Fibroblast of skin of right biceps (primary cell): ENCODE data around the gene PSMD8.
"Not testable (repeated sequence)": the region's sequence is repeated elsewhere in the genome, so short reads cannot be mapped to it uniquely, and the experiment has no call there.

Experiments
- DNase-seq: peaks from one replicate; pipeline ENCODE4 v3.0.0-alpha.2; 2013

Gene PSMD8

DNA sequence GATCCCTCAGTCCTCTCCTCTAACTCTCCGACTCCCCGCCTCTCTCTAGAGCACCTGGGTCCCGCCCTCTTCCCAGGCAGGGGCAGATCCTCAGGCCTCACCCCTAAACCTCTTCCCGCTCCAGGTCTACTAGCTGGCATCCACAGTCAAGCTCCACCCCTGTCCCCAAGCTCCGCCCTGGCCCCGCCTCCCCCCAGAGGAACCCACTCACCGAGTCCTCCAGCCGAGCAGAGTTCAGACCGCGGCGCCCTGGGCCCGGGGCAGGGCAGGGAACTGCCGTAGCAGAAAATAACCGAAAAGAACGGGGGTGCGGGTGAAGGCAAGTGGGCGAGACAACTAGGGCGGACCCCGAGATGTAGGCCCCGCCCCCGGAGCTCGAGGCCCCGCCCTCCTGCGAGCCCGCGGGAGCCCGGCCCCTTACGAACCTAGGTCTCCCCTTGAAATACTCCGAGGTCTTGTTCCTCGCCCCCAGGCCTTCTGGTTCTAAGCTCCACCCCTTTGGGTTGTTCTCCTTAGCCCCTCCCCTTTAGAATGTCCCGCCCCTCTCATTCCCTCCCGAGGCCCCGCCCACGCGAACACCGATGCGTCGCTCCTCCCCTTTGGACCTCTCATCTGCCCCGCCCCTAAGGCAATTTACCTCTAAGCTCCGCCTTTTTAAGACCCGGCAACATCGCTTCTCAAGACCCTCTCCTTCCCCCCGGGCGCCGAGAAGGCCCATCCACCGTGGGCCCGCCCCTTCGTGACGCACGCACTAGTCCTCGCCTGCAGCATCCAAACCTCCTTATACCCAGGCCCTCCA lies 13.4 kb downstream of the PSMD8 start, which contains the start of gene GGN:
Gene GGN (minus strand): TSS at position 485 of the 799 bp plus-strand sequence. CDS start 773 bp downstream, outside the sequence.
- DNase-seq = peak; percentile 94

DNA sequence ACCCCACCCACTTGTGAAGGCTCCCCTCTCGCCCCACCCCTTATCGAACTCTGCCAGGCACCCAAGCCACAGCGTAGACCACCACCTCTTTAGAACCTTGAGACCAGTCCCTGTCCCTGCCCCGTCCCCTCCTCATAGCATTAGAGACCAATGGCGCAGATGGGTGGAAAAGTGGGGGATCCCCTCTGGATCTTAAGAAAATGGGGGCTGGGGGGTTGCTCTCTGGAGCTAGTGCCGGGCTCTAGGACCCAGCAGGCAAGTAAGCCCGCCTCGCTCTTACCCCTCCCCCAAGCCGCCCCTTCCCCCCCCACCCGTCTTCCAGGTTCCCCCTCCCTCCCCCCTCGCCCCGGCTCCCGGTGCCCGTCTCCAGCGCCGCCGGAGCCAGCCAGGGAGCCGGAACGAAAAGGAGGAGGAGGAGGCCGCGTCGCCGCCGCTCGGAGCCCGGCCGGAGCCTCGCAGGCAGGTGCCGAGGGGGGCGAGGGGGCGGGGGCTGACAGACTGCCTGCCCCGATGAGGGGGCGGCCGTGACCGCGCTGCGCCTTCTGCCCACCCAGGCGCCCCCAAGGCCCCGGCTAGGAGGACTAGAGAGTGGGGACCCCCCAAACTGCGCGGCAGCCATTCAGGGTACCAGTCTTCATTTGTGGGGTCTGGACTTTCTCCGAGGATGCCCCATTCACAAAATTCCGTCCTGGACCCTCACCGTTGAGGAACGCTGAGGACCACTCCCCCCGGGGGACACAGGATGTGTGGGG lies 14.2 kb downstream of the PSMD8 start, which contains the start of gene SPRED3:
Gene SPRED3 (plus strand): TSS at position 349 of the 752 bp plus-strand sequence. CDS start 1,606 bp downstream, outside the sequence.
- DNase-seq = peak; percentile 66

DNA sequence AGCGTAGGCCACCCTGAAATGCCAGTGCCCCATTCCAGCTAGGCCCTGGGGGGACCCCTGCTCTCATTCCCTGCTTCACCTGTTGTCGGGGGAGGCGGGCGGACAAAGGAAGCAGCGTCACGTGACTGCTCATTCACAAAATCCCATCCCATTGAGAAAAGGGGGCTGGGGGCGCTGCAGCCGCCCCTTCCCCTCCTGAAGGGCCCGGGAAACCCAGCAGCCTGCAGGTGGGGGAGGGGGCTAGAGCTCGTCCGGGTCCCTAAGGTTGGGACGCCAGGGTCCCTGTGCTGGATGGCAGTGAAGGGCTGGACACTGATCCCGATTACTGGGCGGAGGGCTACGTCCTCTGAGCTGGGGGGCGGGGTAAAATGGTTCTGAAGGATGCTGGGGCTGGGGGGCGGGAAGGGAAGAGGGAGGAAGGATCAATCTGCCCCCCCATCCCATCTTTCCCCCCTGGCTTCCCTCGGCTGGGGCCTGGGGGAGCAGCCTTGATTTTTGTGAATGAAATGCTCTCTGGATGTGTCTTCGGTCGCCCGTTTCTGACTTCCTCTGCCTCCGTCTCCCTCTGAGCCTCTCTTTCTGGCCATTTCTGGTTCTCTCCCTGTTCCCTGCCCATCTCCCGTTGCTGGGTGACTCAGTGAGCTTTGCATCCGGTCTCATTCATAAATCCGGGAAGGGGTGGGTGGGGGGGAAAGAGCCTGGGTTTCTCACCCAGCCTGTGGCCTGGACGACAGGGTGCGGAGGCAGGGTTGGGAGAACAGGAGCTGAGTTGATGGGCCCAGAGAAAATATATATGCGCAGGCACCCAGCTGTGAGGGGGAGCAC lies 14.9 kb downstream of the PSMD8 start:
- DNase-seq = peak; percentile 88

DNA sequence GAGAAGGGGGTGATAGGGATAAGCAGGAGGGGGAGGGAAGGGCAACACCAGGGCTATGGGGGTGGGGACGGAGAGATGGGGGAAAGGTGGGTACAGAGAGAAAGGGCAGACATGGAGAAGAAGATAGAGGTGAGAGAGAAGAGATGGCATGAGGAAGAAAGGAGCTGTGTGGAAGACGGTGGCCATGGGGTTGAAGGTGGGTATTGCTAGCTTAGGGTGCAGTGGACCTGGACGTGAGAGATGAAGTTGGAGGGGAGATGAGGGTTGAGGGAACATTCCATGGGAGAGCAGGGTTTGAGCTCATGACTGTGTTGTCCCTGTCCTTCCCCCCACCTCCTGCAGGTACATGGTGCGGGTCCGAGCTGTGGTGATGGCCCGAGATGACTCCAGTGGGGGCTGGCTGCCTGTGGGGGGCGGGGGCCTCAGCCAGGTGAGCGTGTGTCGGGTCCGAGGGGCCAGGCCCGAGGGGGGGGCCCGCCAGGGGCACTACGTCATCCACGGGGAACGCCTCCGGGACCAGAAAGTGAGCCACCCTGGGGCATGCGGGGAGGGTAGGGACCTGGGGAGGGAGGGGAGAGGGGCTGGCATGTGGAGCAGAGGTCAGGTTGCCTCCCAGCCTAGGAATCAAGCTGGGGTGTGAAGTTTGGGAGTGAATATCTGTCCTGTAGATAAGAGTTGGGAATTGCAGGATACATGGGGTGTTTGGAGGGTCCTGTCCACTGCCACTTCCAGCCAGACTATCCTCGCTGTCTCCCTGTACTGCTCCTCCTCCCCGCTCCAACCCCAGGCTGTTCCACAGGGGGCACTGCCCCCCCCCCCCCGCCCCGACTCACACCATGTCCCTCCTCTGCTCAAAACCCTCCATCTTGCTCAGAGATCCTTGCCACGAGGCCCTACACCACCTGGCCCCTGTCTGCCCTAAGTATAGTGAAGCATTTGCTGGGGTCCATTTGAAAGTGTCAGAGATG lies 15.9 kb downstream of the PSMD8 start:
- DNase-seq = no peak

DNA sequence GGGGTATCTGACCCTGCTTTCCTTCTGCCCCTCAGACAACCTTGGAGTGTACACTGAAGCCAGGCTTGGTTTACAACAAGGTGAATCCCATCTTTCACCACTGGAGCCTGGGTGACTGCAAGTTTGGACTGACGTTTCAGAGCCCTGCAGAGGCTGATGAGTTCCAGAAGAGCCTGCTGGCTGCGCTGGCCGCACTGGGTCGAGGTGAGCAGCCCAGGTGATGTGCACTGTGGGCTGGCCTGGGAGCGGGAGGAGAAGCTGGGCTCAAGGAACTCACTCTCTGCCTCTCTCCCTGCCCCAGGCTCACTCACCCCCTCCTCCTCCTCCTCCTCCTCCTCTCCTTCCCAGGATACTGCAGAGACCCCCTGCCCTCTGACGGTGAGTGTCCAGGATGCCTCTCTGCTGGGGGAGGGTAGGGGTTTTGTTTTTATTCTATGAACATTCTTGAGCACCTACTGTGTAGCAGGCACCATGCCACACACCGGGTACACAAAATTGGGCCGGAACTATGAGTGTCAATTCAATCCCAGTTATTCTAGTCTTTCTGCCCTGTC lies 17.6 kb downstream of the PSMD8 start:
- DNase-seq = no peak

DNA sequence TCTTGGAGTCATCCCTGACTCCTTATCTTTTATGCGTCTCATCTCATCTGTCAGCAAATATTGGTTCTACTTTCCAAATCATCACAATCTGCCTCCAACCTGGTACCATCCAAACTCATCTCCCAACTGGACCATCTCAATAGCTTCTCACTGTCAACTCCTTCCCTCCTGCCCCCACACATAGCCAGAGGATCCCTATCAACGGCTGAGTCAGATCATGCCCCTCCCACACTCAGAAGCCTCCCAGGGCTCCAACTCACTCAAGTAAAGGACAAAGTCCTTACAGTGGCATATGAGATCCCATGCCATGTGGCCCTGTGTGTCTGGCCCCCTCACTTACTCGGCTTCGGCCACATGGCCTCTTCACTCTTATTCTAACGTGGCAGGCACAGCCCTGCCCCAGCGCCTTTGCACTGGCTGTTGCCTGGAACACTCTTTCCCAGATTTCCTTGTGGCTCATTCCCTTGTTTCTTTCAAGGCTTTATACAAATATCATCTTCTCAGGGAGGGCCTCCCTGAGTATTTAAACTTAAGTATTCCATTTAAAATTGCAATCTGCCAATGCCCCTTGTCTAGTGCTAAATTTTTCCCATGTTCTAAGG lies 18.4 kb downstream of the PSMD8 start:
- DNase-seq = peak; percentile 59

DNA sequence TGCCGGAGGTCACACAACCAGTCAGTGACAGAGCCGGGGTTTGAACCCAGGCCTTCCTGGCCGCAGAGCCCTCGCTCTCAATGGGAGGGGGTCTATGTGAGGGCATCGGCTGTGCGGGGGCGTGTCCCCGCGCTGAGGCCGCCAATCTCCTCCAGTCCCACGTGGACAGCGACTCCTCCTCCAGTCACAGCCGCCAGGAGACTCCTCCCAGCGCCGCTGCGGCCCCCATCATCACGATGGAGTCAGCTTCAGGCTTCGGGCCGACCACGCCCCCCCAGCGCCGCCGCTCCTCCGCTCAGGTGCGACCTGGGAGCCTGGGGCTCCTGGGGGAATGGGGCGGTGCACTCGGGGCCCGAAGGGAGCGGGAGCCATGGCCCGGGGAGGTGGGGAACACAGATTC lies 20.1 kb downstream of the PSMD8 start:
- peak; percentile 66 for DNase-seq

DNA sequence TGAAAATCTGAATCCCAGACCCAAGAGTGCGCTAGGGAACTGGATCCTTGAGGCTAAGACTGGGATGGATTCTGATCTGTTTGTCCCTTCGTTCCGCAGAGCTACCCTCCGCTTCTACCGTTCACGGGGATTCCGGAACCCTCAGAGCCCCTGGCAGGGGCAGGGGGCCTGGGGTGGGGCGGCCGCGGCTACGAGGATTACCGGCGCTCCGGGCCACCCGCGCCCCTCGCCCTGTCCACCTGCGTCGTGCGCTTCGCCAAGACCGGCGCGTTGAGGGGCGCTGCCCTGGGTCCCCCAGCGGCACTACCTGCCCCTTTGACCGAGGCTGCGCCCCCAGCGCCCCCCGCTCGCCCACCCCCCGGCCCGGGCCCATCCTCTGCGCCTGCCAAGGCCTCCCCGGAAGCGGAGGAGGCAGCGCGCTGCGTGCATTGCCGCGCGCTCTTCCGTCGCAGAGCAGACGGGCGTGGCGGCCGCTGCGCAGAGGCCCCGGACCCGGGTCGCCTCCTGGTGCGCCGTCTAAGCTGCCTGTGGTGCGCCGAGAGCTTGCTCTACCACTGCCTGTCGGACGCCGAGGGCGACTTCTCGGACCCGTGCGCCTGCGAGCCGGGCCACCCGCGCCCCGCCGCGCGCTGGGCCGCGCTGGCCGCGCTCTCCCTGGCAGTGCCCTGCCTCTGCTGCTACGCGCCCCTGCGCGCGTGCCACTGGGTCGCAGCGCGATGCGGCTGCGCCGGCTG lies 21.2 kb downstream of the PSMD8 start:
- DNase-seq = no peak

DNA sequence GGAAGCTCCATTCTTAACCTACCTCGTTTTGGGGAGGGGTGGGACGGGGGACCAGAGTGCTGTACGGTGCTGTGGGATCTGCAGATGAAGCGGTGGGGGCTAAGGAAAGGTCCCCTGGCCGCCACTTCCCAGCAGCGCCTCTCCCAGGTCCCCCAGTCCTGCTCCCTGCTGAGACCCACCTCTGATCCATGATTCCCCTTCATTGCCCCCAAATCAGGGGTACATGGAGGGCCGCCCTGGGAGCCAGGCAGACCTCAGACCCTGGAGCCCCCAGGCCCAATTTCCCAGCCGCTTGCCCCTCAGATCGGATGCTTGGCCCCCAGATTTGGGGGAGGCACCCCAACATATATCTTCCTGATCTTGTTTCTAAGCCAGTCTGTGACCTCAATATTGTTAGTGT lies 24.7 kb downstream of the PSMD8 start:
- DNase-seq = no peak

DNA sequence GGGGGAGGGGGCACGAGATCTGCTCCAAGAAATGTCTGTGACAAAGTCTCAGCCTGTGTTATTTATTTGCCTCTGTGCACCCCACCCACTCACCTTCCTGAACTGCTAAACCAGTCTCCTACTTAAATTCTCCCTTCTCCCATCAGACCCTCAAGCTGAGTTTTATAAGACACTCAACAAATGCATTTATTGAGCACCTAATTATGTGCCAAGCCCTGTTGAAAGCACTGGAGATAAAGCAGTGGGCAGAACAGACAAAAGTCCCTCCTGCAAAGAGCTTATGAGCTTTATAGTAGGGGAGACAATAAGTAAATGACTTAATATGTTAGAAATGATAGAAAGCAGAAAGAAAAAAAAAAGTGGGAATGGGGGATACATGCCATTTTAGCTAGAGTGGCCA lies 25.2 kb downstream of the PSMD8 start:
- no peak for DNase-seq

DNA sequence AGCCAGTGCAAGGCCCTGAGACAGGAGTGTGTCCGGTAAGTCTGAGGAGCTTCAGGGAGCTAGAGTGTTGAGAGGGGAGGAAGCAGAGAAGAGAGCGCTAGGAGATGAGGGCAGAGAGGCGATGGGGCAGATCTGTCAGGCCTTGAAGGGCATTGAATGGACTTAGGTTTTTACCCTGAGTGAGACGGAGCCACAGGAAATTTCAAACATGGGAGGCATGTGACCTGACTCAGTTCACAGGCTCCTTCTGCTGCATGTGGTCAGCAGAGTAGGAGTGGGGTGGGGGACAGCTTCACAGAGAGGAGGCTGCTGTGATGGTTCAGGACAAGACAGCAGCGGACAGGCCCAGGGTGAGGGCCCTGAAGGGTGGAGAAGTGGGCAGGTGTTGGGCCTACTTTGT lies 26.0 kb downstream of the PSMD8 start:
- DNase-seq = no peak

DNA sequence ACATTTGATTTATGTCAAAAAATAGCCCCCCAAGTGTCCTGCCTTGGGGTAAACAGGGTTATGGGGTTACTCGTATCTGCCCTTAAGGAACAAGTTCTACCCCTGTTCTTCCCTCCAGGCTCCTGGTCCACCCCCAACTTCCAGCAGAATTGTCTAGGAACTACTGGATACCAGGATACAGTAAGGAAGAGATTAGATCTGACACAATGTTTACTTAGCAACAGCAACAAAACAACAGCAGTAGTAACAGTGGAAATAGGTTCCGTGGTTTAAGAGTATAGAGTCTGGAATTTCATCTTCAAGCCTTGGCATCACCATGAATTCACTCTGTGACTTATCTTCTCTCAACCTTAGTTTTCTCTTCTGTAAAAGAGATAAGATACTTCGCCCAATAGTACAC lies 26.8 kb downstream of the PSMD8 start:
- DNase-seq = peak; percentile 45

DNA sequence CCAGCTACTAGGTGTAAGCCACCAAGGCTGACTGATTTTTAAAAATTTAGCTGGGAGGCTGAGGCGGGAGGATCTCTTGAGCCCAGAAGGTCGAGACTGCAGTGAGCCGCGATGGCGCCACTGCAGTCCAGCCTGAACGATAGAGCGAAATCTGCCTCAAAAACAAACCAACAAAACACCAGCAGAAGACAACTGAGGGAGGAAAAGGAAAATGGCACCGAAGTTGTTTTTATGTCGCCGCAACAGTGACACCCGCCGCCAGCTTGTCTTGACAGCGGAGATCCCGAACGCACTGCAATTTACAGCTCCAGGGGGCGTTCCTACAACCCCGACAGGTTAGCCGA lies 28.2 kb downstream of the PSMD8 start:
- DNase-seq = no peak

DNA sequence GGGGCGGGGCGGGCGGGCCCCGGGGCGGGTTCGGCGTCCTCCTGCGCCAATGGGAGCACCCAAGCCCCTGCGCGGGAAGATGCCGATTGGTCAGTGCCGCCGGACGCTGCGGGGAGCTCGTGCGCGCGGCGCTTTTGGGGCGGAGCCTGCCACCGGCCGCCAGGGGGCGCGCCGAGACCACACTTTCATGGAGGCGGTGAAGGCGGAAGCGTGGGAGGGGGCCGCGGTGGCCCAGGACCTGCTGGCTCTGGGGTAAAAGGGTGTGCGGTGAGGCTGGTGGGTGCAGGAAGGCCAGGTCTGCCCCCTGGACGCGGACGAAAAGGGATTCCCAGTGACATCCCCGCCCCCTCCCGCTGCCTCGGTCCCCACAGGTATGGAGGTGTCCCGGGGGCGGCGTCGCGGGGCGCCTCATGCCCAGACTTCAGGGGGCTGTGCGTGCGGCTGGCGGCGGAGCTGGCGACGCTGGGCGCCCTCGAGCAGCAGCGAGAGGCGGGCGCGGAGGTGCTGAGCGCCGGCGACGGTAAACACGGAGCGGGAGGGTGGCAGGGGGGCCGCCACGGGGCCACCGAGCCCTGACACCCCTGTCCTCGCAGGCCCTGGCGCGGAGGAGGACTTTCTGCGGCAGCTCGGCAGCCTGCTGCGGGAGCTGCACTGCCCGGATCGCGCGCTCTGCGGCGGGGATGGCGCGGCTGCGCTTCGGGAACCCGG lies 28.8 kb downstream of the PSMD8 start, which contains the start of gene FAM98C:
Gene FAM98C (plus strand): TSS at position 127 of the 708 bp plus-strand sequence. CDS start 61 bp downstream, at position 188.
- DNase-seq = peak; percentile 97

DNA sequence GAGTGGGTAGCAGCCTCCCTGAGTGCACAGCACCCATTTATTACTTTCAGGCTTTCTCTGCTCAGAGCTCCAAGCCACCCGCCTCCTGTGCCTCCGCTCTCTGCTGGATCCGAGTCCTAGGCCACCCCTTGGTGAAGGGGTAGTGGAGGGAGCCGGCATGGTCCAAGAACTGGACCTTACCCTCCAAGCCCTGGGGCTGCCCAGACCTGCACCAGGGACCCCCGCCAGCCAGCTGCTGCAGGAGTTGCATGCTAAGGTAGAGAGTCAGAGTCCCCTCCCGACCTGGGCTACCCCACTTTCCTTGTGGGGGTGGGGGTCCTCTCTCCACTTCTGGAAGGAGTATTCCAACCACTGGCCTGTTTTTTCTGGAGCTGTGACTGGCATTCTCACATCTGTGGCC lies 30.5 kb downstream of the PSMD8 start:
- DNase-seq = no peak

DNA sequence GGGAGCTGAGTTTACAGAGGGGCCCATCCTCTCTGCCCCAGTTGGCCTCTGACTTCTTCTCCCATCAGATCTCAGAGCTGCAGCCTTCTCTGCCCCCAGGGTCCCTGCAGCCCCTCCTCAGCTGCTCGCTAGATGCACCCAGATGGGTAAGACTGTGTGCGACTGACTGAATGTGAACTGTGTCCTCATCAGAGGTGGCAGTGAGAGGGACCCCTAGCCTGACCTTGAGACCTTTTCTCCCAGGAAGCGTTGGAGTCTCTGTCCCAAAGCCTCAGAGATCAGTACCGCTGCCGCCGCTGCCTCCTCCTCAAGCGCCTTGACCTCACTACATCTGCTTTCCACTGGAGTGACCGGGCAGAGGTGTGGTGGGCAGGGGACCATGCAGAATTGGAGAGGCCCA lies 30.9 kb downstream of the PSMD8 start:
- DNase-seq = no peak

DNA sequence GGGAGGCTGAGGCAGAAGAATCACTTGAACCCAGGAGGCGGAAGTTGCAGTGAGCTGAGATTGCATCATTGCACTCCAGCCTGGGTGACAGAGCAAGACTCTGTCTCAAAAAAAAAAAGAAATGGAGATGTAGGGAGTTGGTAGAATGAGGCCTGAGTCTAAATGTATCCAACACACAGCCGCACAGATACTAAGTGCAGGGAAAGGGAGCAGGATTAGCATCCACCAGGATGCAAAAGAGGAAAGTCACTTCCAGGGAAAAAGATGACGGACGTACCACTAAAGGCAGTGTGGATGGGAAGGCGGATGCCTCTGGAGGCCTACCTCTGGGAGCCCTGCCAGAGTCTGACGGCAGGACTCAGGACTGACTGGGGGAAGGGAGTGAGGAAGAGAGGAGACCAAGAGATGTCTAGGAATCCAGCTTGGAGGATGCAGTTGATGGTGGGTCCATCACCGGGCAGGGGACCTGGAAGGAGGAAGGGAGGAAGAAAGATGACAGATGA lies 35.3 kb downstream of the PSMD8 start:
- DNase-seq = peak; percentile 70

DNA sequence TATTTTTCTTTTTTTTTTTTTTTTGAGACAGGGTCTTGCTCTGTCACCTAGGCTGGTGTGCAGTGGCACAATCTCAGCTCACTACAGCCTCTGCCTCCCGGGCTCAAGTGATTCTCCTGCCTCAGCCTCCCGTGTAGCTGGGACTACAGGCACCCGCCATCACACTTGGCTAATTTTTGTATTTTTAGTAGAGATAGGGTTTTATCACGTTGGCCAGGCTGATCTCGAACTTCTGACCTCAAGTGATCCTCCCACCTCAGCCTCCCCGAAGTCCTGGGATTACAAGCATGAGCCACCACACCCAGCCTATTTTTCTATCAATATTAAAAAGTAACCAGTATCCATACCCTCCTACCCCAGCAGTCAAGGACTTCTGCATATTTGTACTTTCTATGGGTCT lies 36.0 kb downstream of the PSMD8 start:
- not testable (repeated sequence) for DNase-seq

DNA sequence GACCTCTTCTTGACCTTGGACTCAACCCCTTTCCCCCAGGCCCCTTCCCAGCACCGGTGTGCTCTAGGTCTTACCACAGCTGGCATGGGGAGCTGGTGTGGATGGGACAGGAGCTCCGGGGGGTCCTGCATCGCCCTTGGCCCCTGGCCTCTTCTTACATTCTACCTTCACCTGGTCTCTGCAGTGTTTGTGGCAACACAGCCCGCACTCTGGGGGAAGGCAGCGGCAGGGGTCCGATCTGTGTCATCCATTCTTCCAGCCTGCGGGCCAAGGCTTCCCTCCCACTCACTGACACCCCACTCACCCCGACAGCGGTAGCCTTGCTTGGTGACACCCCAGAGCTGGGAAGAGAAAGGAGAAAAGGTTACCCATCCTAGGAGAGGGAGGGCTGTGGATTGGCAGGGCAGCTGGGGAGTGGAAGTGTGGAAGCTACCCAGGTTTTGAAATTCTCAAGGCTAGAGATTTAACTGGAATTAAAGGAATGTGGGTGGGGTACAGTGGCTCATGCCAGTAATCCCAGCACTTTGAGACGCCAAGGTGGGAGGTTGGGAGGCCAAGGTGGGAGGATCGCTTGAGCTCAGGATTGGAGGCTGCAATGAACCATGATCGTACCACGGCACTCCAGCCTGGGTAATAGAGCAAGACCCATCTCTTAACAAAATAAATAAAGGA lies 36.8 kb downstream of the PSMD8 start:
- no peak for DNase-seq
